OCI-LY3 (cell line): Measurements from ENCODE around the gene GALNS.
A peak's percentile ranks its signal among the peaks of the same experiment; 100 is the strongest.
"Not testable (repeated sequence)": the region's sequence is repeated elsewhere in the genome, so short reads cannot be mapped to it uniquely, and the experiment has no call there.

ENCODE experiments used
- H2AFZ ChIP-seq: fragments of 200-600, 300-600 bp; shearing (Covaris generic); 2 replicates; pipeline ENCODE4 v1.6.0; 2014; ENCODE audit warnings: antibody characterized with exemption, low read depth, low read length
- H3K27ac ChIP-seq: fragments of 200-600, 300-600 bp; sonication (generic); 2 replicates; pipeline ENCODE4 v1.5.1; 2014; ENCODE audit warnings: mild to moderate bottlenecking, low read length, moderate library complexity, mixed read lengths
- H3K27me3 ChIP-seq: fragments of 200-600, 300-600 bp; sonication (generic); 2 replicates; pipeline ENCODE4 v1.6.1; 2014; ENCODE audit warnings: low read depth, low read length, mixed read lengths
- H3K36me3 ChIP-seq: fragments of 200-600, 300-600 bp; sonication (generic); replicated peaks from 2 replicates; pipeline ENCODE3; 2014; ENCODE audit warnings: low read depth, low read length, mixed read lengths
- H3K4me1 ChIP-seq: fragments of 300-600, 200-600 bp; sonication (generic); 2 replicates; pipeline ENCODE4 v1.6.1; 2014; ENCODE audit warnings: low read length, mixed read lengths
- H3K4me2 ChIP-seq: fragments of 200-600, 300-600 bp; sonication (generic); 2 replicates; pipeline ENCODE4 v1.6.1; 2014; ENCODE audit warnings: low read length, mixed read lengths
- H3K4me3 ChIP-seq: fragments of 300-600, 200-600 bp; sonication (generic); 2 replicates; pipeline ENCODE4 v1.5.1; 2014; ENCODE audit warnings: antibody characterized with exemption, mild to moderate bottlenecking, low read length, moderate library complexity
- H3K79me2 ChIP-seq: fragments of 300-600, 200-600 bp; shearing (Covaris generic); 2 replicates; pipeline ENCODE4 v1.6.1; 2014; ENCODE audit warnings: mild to moderate bottlenecking, low read length, mixed read lengths
- H3K9ac ChIP-seq: fragments of 300-600, 200-600 bp; shearing (Covaris generic); 2 replicates; pipeline ENCODE4 v1.6.0; 2014; ENCODE audit warnings: mild to moderate bottlenecking, low read length, moderate library complexity
- H3K9me3 ChIP-seq: fragments of 200-600, 300-600 bp; shearing (Covaris generic); 2 replicates; pipeline ENCODE4 v1.6.1; 2014; ENCODE audit warnings: low read length, mixed read lengths; ENCODE audit not compliant: insufficient read depth
- H4K20me1 ChIP-seq: fragments of 200-600, 300-600 bp; sonication (generic); 2 replicates; pipeline ENCODE4 v1.6.1; 2016; ENCODE audit warnings: low read length, mixed read lengths; ENCODE audit not compliant: insufficient read depth
- EZH2phosphoT487 ChIP-seq: fragments of 200-600 bp; shearing (Covaris generic); IDR thresholded peaks from 2 replicates; pipeline ENCODE4 v1.6.1; 2018; ENCODE audit warnings: antibody characterized with exemption, mixed run types, low read depth
- TF ChIP-seq, protein P1 (sequence below): fragments of 200-600, 300-600 bp; sonication (generic); IDR thresholded peaks from 2 replicates; pipeline ENCODE4 v1.5.1; 2014; ENCODE audit warnings: antibody characterized with exemption, low read length, low read depth

The GALNS gene

DNA sequence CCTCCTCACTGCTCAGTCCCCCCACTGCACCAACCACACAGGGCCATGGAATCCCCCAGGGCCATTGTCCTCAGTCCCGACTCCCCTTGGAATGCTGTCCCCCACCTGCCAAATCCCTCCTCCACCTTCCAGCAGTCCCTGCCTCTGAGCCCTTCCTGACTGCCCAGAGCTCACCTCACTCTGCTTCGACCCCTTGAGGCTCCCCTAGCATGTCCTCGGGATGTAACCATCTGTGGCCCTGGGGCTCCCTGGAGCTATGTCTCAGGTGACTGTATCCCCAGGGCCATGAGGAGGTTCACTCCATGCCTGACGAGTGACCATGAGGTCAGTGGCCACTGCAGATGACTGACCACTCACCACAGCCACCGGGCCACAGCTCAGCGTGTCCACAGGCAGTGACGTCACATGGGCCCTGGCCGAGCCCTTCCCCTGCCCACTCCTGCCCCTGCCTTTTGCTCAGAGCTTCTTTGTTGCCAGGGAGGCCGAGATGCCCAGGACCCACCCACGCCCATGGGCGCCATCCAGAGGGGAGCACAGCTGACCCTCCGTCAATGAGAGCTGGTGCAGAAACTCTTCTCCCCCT, 64.0 kb downstream of the GALNS start:
- Histone ChIP-seq H3K4me3 (no peak overlapping the region), H3K79me2 (no peaks in the 10 kb centered on the region), H3K4me2 (no peak overlapping the region), H3K9me3 (no peaks in the 10 kb centered on the region), H3K27ac (no peak overlapping the region), H4K20me1 (no peaks in the 10 kb centered on the region), H3K4me1 (peaks cover 8% of the 10 kb centered on the region), H3K27me3 (peaks cover 35% of the 10 kb centered on the region), H2AFZ (no peak overlapping the region), H3K36me3 (no peaks in the 10 kb centered on the region), H3K9ac (no peak overlapping the region)
- no peak for TF ChIP-seq EZH2phosphoT487
- TF ChIP-seq, protein P1, sequence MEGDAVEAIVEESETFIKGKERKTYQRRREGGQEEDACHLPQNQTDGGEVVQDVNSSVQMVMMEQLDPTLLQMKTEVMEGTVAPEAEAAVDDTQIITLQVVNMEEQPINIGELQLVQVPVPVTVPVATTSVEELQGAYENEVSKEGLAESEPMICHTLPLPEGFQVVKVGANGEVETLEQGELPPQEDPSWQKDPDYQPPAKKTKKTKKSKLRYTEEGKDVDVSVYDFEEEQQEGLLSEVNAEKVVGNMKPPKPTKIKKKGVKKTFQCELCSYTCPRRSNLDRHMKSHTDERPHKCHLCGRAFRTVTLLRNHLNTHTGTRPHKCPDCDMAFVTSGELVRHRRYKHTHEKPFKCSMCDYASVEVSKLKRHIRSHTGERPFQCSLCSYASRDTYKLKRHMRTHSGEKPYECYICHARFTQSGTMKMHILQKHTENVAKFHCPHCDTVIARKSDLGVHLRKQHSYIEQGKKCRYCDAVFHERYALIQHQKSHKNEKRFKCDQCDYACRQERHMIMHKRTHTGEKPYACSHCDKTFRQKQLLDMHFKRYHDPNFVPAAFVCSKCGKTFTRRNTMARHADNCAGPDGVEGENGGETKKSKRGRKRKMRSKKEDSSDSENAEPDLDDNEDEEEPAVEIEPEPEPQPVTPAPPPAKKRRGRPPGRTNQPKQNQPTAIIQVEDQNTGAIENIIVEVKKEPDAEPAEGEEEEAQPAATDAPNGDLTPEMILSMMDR: no peak

DNA sequence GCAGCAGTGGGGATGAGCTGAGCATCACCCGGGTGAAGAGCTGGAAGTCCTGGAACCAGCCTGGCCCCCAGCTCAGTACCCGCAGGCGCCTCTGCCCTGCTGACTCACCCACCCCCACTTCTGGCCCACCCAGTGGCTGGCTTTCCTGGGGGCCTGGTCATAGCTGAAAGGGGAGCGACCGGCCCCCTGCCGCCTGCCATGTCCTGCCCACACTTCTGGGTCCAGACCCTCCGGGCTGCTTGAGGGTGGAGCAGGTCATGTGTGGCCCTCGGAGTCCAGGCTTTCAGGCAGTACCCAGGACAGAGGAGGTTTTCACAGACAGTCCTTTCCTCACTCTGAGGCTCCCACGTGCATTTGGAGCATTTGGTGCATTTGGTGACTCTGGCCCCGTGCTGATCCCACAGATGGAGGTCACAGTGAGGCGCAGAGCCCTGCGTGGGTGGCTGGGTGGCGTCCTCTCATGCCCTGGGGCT, 64.6 kb downstream of the GALNS start:
- H3K4me2 ChIP-seq: no peak overlapping the region

DNA sequence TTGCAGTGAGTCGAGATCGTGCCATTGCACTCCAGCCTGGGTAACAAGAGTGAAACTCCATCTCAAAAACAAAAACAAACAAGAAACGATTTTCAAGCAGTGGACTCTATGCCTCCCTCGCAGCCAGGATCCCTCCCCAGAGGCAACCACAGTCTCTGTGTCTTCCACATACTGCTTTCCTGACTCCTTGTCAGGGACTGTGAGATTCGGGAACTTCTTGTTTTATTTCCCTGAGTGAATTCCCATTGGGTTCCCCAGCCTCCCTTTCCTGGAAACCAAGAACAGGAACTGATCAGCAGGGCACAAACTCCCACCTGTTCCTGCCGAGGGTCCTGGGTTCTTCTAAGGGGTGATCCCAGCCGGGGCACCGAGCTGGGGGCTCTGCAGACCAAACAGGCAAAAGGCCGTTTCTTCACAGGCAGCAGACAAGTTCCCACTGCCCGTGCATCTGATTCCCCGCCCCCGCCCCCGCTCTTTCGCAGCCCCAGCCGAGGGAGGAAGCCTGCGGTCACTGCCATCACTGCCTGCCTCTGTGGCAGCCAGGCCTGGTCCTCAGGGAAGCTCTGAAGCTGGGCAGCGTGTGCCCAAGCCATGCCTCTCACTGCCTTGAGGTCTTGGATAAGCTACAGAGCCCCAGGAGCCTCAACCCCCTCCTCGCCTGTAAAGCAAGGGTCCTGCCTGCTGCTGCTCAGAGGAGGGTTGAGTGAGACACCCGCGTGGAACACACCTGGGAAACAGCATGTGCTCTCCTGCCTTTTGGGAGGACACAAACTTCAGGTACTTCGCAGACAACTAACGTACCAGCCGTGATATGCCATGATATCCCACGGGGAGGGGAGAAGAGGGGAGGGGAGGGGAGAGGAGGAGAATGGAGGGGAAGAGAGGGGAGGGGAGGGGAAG, 66.2 kb downstream of the GALNS start:
- Histone ChIP-seq H3K36me3 (no peaks in the 10 kb centered on the region), H3K4me3 (peak overlapping the region; percentile 49), H3K79me2 (no peaks in the 10 kb centered on the region), H3K9me3 (no peaks in the 10 kb centered on the region), H3K4me2 (peak overlapping the region; percentile 62), H3K27me3 (peaks cover 39% of the 10 kb centered on the region), H3K9ac (no peak overlapping the region), H3K27ac (no peak overlapping the region), H2AFZ (peak overlapping the region; percentile 19; the same call in 1 of the 2 replicates), H3K4me1 (peaks cover 8% of the 10 kb centered on the region), H4K20me1 (no peaks in the 10 kb centered on the region)
- TF ChIP-seq EZH2phosphoT487: no peak
- TF ChIP-seq, protein P1: no peak

More for the DNA sequence above, 64.6 kb downstream of the GALNS start:
- H3K36me3 ChIP-seq: no peaks in the 10 kb centered on the region
- peaks cover 8% of the 10 kb centered on the region for H3K4me1 ChIP-seq
- no peaks in the 10 kb centered on the region for H3K79me2 ChIP-seq
- no peak overlapping the region for H3K27ac ChIP-seq
- no peak for TF ChIP-seq EZH2phosphoT487
- TF ChIP-seq, protein P1: no peak
- no peak overlapping the region for H3K9ac ChIP-seq
- H3K9me3 ChIP-seq: no peaks in the 10 kb centered on the region
- no peaks in the 10 kb centered on the region for H4K20me1 ChIP-seq
- H3K4me3 ChIP-seq: no peak overlapping the region
- H2AFZ ChIP-seq: no peak overlapping the region
- peaks cover 39% of the 10 kb centered on the region for H3K27me3 ChIP-seq

DNA sequence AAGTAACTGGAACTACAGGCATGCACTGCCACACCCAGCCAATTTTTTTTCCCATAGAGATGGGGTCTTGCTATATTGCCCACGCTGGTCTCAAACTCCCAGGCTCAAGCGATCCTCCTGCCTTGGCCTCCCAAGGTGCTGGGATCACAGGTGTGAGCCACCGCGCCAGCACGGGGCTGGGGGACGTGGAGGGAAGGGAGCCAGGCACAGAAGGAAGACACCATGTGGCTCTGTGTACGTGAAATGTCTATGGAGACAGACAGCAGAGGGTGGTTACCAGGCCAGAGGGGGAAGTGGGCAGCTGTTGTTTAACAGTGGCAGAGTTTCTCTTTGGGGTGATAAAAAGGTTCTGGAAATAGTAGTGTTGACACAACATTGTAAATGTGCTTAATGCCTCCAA, 67.2 kb downstream of the GALNS start:
- no peak overlapping the region for H3K4me3 ChIP-seq
- no peaks in the 10 kb centered on the region for H3K36me3 ChIP-seq
- H3K9ac ChIP-seq: no peak overlapping the region
- H3K9me3 ChIP-seq: no peaks in the 10 kb centered on the region
- peaks cover 2% of the 10 kb centered on the region; the same call in 1 of the 2 replicates for H3K79me2 ChIP-seq
- H4K20me1 ChIP-seq: no peaks in the 10 kb centered on the region
- H3K27ac ChIP-seq: no peak overlapping the region
- no peak overlapping the region for H3K4me2 ChIP-seq
- H3K27me3 ChIP-seq: peaks cover 39% of the 10 kb centered on the region
- peaks cover 8% of the 10 kb centered on the region for H3K4me1 ChIP-seq
- H2AFZ ChIP-seq: no peak overlapping the region
- TF ChIP-seq EZH2phosphoT487: no peak
- TF ChIP-seq, protein P1: no peak

DNA sequence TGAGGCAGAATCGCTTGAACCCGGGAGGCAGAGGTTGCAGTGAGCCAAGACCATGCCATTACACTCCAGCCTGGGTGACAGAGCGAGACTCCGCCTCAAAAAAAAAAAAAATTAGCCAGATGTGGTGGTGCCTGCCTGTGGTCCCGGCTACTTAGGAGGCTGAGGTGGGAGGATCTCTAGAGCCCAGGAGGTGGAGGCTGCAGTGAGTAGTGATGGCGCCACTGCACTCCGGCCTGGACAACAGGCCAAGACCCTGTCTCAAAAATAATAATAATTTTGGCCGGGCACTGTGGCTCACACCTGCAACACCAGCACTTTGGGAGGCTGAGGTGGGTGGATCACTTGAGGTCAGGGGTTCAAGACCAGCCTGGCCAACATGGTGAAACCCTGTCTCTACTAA, 68.0 kb downstream of the GALNS start:
- H3K4me2 ChIP-seq, H4K20me1 ChIP-seq, H2AFZ ChIP-seq, H3K4me3 ChIP-seq, H3K27ac ChIP-seq, H3K9me3 ChIP-seq, H3K9ac ChIP-seq, H3K36me3 ChIP-seq: not testable (repeated sequence)
- Histone ChIP-seq H3K79me2 (peaks cover 10% of the 10 kb centered on the region), H3K4me1 (peaks cover 11% of the 10 kb centered on the region), H3K27me3 (peaks cover 39% of the 10 kb centered on the region)
